Activated CD8-positive, alpha-beta memory T cell treated with anti-CD3 and anti-CD28 coated beads for 24 hours (primary cell): ENCODE measurements around the gene FKRP.
"Not testable (repeated sequence)": the region's sequence is repeated elsewhere in the genome, so short reads cannot be mapped to it uniquely, and the experiment has no call there.

Source experiments
- DNase-seq: peaks from one replicate; pipeline ENCODE4 v3.0.0-alpha.2; 2020

The FKRP gene, protein sequence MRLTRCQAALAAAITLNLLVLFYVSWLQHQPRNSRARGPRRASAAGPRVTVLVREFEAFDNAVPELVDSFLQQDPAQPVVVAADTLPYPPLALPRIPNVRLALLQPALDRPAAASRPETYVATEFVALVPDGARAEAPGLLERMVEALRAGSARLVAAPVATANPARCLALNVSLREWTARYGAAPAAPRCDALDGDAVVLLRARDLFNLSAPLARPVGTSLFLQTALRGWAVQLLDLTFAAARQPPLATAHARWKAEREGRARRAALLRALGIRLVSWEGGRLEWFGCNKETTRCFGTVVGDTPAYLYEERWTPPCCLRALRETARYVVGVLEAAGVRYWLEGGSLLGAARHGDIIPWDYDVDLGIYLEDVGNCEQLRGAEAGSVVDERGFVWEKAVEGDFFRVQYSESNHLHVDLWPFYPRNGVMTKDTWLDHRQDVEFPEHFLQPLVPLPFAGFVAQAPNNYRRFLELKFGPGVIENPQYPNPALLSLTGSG

GRCh38 chr19:46745521-46746280 is at the start of gene FKRP:
FKRP (plus strand) TSS chr19:46746057; CDS start chr19:46755451, 9,394 bp downstream.
- DNase-seq, result peak; percentile 81

GRCh38 chr19:46696866-46697203 is 49.0 kb upstream of the FKRP start:
- DNase-seq, result no peak

GRCh38 chr19:46697204-46697960 is 48.5 kb upstream of the FKRP start:
- DNase-seq, result no peak

- DNase-seq, result no peak
Measured at GRCh38 chr19:46698395-46699321, 47.2 kb upstream of the FKRP start.

GRCh38 chr19:46700704-46701103 is 45.2 kb upstream of the FKRP start:
- no peak for DNase-seq

GRCh38 chr19:46704379-46705076 is 41.3 kb upstream of the FKRP start:
- DNase-seq, result peak; percentile 99

- no peak for DNase-seq
Measured at GRCh38 chr19:46710687-46711086, 35.2 kb upstream of the FKRP start.

- not testable (repeated sequence) for DNase-seq
Measured at GRCh38 chr19:46712768-46713338, 33.0 kb upstream of the FKRP start.

DNA sequence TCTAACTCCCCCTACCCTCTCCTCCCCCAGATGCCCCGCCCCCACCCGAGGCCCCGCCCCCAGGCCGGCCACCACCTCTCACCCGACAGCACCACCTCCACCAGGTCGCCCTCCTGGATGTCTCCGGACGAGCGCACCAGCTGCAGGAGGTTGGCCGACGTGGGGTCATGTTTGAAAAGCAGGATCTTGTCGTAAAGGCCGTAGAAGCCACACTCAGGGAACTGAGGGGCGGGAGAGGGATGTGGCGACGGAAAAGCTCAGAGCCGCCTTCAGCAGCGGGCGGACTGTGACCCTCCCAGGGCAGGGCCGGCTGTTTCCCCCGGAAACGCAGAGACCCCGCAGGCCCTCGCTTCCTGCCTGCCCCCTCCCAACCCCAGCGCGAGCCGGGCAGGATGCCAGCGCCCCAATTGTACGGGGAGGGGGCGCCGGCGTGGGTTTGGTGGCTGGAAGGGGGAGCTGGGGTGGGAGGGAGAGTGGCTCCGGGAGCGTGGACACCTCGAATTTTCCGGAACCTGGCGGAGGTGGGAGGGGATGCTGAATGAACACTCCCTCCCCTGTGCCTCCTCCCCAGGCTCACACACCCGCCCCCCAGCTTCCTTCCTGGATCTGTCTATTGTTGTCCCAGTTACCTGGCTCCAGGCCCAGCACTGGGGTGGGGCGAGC is 31.9 kb upstream of the FKRP start:
- DNase-seq, result peak; percentile 83

- peak; percentile 82 for DNase-seq
Measured at GRCh38 chr19:46714444-46715106, 31.3 kb upstream of the FKRP start.

GRCh38 chr19:46715620-46715974 is 30.3 kb upstream of the FKRP start:
- no peak for DNase-seq

GRCh38 chr19:46715975-46716671 is 29.7 kb upstream of the FKRP start:
- peak; percentile 70 for DNase-seq

GRCh38 chr19:46716672-46717033 is 29.2 kb upstream of the FKRP start:
- DNase-seq, result no peak

DNA sequence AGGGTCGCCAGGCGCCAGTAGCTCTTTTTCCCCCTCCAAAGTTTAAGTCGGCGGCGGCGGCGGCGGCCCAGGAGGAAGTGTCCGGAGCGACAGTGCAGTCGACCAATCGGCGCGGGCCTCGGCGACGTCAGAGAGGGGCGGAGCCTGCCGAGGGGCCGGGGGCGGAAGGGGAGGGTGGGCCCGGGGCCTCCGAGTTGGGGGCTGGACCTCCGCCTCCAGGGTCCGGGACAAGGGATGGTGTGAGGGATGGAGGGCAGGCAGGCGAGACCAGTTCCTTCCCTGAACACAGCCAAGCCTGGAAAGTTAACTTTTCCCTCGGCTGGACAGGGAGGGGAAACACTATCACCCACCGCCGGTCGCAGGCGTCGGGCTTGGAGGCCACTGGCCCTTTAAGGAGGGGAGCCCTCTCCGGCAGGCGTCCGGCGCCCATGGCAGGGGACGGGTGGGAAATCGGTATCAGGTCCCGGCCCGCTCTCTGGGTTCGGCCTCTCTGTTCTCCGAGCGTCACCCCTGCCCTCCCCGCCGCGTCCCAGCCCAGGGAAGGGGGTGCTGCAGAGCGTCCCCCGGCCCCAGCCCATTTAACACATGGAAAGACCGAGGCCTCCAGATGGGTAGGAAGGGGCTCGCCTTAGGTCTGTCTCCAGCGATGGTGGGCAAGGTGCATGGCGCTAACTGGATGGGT is 28.7 kb upstream of the FKRP start, which contains the start of gene PRKD2:
Gene PRKD2 (minus strand): TSS at position 81 of the 682 bp plus-strand sequence. CDS start 744 bp downstream, outside the sequence.
- DNase-seq, result peak; percentile 97

DNA sequence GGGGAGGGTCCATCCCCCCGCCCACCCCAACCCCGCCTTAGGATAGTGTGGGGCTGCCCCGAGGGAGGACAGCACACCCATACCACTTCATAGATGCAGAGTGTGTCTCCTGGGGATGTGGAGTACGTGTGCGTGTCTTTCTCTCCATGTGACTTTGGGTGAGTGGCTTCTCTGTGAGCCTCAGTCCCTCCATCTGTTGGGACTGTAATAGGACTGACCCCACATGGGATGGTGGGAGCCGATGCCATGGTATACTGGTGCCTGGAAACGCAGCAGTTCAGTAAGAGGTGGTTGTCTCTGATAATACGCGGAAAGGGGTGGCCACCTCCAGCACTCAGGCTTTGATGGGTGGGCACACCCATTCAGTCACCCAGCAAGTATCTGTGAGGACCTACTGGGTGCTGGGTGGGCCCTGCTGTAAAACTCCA is 28.1 kb upstream of the FKRP start:
- DNase-seq, result no peak

DNA sequence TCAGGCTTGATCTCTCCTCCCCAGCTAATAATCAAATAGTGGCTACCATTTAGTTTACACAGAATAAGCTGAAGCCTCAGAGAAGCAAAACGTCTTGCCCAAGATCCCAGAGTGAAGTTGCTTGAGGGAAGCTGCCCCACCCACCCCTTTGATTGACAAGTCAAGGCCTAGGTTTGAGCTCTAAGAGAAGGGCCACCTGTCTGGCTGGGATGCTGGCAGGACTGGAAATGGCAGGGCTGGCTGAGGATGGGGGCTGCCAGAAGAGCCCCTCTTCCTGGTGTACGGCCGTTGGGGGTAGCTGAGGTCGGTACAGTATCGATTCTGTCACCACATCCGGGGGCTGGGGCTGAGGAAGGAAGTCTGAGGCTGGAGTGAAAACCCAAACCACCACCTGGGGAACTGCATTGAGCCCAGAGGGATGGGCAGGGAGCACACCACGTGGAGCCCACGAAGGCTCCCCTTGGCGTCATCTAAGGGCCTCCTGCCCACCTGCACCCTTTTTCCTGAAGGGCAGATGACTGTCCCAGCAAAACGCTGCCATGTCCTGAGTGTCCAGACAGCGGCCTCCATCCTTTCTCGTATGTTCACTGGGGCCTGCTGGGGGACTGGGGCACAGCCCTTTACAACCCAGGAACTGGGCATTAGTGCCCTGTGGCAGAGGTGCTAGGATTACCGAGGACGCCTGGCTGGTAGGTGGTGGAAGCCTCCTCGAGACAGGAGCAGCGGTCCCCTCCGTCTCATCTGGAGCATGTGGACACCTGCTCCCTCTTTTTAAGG is 27.5 kb upstream of the FKRP start:
- peak; percentile 79 for DNase-seq

GRCh38 chr19:46718934-46719622 is 26.8 kb upstream of the FKRP start:
- no peak for DNase-seq
